Gastrocnemius medialis (tissue), 4 donors: Measurements from ENCODE around the gene FHIP1B.

ENCODE experiments used
- POLR2A ChIP-seq, 2 donors: fragments of 450-650 bp; IDR thresholded peaks; one replicate each; pipeline ENCODE4 v1.6.1; 2017; ENCODE audit warnings: antibody characterized with exemption in 2 of 2, mild to moderate bottlenecking in 2 of 2, moderate library complexity in 2 of 2
- TF ChIP-seq, protein P1 (sequence below), 5 experiments: fragments of 450-650 bp in 3 of 5; fragments of 200-600 bp in 2 of 5; sonication (generic) in 2 of 5; IDR thresholded peaks in 4 of 5; conservative IDR thresholded peaks in 1 of 5; 1 replicate in 4 of 5; 2 replicates in 1 of 5; pipeline ENCODE4 v1.5.1; 2016 to 2019; ENCODE audit warnings: antibody characterized with exemption in 5 of 5, mild to moderate bottlenecking in 3 of 5, moderate library complexity in 3 of 5

- TF ChIP-seq, protein P1, sequence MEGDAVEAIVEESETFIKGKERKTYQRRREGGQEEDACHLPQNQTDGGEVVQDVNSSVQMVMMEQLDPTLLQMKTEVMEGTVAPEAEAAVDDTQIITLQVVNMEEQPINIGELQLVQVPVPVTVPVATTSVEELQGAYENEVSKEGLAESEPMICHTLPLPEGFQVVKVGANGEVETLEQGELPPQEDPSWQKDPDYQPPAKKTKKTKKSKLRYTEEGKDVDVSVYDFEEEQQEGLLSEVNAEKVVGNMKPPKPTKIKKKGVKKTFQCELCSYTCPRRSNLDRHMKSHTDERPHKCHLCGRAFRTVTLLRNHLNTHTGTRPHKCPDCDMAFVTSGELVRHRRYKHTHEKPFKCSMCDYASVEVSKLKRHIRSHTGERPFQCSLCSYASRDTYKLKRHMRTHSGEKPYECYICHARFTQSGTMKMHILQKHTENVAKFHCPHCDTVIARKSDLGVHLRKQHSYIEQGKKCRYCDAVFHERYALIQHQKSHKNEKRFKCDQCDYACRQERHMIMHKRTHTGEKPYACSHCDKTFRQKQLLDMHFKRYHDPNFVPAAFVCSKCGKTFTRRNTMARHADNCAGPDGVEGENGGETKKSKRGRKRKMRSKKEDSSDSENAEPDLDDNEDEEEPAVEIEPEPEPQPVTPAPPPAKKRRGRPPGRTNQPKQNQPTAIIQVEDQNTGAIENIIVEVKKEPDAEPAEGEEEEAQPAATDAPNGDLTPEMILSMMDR (IDR thresholded peaks at IDR 0.05 in 4 of 5, conservative IDR thresholded peaks at IDR 0.05 in 1 of 5), result no peak
- TF ChIP-seq POLR2A (IDR thresholded peaks at IDR 0.05), result no peak
Measured at GRCh38 chr11:6240781-6241180, 6.3 kb upstream of the FHIP1B start.
